GM19463 (cell line): ENCODE measurements around the gene ANKRD53.
A peak's percentile ranks its signal among the peaks of the same experiment; 100 is the strongest.

ENCODE experiments used
- ATAC-seq: cut with Tn5 transposase; IDR thresholded peaks from one replicate; pipeline ENCODE4 v1.9.1; 2021; ENCODE audit warnings: mild to moderate bottlenecking, moderate library complexity; ENCODE audit not compliant: unreplicated experiment

ANKRD53 gene

DNA sequence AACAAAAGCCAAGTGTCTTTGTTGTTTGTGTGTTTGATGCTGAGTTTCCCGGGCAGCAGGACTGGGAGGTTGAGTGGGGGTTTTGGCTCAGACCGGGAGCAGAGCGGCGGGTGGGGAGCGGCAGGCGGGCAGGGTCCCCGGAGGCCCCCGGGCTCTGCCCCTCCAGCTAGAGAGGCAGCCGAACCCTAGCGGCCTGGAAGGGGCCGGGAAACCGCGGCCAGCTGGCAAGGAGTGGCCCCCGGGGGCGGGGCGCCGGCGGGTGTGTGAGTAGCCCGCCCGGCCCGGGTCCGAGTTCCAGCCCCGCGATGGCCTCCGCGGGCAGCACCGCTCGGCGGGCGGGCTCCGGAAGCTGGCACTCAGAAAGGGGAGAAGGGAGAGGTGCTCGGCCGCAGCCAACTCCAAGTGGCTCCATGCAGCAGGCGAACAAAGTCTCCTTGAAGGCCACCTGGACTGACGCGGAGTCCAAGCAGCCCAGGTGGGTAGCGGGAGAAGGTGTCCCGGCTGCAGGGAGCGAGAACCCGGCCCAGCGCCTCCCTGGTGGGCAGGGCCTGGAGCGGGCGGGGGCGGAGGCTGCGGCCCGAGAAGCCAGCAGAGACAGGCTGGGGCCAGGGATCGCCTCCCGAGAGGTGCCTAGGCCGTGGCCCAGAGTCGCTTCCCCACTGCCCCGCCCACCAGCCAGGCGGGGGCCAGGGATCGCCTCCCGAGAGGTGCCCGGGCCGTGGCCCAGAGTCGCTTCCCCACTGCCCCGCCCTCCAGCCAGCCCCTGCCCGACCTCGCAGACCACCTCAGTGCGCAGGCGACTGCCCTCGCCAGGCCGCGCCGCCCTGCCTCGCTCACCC lies at the start of gene ANKRD53:
TSS of gene ANKRD53 (plus strand) at position 290 of the 839 bp plus-strand sequence. CDS start at position 306, 16 bp downstream.
- ATAC-seq: peak; percentile 56

DNA sequence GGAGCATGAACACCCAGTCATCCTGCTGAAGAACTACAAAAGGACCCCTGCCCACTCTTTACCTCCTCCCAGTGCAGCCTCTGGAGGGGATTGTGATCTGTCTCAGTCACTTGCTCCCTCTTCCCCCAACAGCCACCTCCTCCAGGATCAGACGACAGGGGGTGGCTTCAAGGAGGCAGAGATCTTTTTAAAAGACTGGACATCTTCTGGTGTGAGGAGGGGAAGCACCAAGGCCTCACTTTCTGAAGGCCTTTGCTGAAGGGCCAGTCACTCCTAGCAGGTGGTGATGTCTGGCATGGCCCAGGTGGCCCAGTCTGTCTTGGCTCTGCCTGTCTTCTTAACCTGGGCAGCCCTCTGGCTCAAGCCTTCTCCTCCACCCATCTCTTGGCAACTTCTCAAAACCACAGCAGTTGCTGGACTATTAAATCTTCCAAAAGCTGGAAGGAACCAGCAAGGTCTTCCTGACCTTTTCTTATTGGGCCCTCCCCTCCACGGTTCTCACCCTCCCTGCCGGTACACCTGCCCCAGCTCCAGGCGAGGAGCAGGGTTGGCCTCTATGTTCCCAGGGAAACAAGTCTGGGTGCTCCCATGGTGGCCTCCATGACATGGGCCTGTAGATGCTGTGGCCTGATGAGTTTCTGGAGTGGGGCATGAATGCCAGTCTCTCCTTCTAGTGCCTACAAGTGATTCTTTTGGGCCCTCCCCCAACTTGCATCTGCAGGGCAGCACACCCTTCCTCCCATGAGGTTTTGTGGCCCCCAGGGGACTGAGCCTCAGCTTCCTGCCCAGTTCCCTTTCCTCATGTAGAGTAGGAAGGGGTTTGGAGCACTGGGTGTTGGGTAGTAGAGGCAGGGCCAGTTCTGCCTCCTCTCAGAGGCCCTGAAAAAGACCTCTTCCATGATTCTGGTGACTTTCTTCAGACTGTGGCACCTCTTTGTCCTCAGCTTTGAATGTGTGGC lies 47.8 kb upstream of the ANKRD53 start:
- no peak for ATAC-seq

- ATAC-seq: no peak
These were observed 46.9 kb upstream of the ANKRD53 start for GRCh38 chr2:70931376-70932000.

DNA sequence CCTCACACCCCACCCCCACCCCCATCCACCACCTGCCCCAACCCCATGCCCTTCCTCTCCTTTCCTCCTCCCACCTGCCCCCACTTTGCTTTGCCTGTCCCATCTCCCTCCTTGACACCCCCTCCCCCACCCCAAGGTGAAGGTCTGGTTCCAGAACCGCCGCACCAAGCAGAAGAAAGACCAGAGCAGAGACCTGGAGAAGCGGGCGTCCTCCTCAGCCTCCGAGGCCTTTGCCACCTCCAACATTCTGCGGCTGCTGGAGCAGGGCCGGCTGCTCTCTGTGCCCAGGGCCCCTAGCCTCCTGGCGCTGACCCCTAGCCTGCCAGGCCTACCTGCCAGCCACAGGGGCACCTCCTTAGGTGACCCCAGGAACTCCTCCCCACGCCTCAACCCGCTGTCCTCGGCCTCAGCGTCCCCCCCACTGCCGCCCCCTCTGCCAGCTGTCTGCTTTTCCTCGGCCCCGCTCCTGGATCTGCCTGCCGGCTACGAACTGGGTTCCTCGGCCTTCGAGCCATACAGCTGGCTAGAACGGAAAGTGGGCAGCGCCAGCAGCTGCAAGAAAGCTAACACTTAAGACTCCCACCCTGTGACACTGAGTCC lies 45.7 kb upstream of the ANKRD53 start:
- no peak for ATAC-seq

DNA sequence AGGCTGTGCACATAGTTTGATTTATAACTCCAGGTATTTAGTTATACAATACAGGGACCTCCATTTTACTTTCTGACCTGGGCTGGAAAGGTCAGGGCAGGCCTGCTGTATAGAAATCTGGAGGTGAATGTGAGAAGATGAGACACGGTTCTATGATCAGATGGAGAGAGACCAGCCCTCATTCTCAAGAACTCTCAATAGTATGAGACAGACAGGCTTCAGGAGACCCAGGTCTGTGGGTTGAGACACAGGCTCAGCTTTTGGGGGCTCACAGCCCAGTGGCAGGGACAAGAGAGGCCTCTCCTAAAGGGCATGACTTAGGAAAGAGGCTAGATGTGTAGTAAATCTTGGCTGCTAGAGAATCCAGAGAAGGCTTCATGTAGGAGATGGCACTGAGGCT lies 43.4 kb upstream of the ANKRD53 start:
- no peak for ATAC-seq

DNA sequence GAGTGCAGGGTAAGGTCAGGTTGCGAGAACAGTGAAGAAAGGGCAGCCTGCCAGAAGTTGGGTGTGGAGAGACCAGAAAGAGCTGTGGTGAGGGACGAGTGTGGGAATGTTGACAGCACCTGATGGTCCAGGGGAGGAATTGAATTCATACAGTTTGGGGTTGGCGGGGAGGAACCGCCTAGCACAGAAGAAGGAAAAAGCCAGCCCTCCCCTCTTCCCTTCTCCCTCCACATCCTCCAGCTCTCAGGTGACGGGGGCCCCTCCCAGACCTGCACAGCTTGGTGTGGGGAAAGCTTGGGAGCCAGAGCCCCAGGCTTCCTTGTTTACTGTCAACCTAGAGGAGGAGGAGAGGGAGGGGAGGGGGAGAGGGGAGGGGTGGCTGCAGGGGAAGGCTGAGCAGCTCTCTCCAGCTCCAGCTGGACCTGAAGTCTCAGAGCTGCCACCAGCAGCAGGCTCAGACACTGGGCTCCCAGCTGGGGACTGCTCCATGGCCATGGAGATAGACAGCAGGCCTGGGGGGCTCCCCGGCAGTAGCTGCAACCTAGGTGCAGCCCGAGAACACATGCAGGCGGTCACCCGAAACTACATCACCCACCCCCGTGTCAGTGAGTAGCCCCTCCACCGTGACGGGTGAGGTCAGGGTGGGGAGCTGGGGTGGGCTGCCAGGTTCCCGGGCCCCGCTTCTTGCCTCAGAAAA lies 42.8 kb upstream of the ANKRD53 start, which contains the start of gene ATP6V1B1:
TSS of gene ATP6V1B1 (plus strand) at position 433 of the 697 bp plus-strand sequence. CDS start at position 488, 55 bp downstream.
- ATAC-seq: no peak

GRCh38 chr2:70936165-70936978 lies 42.1 kb upstream of the ANKRD53 start:
- ATAC-seq: no peak

DNA sequence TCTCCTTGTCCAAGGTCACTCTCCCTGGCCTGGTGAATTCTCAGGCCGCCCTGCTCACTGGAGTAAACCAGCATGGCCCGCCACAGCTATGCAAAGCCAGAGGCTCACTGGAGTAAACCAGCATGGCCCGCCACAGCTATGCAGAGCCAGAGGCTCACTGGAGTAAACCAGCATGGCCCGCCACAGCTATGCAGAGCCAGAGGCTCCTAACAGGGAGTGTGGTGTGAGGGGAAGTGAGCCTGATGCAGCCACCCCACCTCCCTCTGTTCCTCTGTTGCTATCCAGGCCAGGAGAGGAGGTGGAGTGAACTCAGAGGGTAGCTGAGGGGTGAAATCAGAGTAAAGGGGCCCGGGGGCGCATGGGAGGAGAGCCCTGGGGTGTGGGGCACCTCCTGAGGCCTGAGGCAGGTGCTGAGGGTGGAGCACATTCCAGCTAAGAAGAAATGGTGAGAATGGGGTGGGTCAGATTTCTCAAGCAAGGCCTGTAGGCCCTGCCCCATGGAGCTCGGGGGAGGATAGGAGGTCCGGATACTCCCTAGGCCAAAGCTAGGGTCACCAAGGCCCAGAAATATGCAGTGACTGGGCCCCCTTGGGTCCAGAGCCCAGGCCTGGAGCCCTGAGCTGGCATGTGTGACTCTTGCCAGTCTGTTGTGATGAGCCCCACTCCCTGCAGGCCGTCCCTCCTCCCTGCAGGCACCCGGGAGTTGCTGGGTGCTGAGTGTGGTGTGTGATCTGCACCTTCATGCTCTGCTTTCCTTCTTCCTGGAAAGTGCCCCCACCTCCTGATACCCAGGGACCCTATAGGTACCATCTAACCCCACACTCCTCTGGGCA lies 41.2 kb upstream of the ANKRD53 start:
- no peak for ATAC-seq

- ATAC-seq: no peak
These were observed 40.4 kb upstream of the ANKRD53 start for GRCh38 chr2:70937866-70938585.

DNA sequence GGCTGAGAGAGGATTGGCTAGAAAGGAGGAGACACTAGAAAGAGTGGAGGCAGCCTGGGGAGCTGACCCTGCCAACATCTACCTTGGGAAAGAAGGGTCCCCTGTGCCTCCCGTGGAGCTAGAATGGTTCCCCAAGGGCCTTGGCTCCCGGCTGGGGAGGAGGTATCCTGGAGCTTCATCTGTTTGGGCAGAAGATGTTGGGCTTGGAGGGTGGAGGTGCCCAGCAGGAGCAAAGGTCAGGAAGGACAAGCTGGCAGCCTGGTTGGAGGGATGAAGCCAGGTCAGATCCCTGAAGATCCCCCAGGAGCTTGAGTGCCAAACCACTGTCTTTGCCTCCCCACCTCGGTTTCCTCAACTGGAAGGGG lies 39.9 kb upstream of the ANKRD53 start:
- no peak for ATAC-seq

- no peak for ATAC-seq
These were observed 39.2 kb upstream of the ANKRD53 start for GRCh38 chr2:70939001-70939838.

DNA sequence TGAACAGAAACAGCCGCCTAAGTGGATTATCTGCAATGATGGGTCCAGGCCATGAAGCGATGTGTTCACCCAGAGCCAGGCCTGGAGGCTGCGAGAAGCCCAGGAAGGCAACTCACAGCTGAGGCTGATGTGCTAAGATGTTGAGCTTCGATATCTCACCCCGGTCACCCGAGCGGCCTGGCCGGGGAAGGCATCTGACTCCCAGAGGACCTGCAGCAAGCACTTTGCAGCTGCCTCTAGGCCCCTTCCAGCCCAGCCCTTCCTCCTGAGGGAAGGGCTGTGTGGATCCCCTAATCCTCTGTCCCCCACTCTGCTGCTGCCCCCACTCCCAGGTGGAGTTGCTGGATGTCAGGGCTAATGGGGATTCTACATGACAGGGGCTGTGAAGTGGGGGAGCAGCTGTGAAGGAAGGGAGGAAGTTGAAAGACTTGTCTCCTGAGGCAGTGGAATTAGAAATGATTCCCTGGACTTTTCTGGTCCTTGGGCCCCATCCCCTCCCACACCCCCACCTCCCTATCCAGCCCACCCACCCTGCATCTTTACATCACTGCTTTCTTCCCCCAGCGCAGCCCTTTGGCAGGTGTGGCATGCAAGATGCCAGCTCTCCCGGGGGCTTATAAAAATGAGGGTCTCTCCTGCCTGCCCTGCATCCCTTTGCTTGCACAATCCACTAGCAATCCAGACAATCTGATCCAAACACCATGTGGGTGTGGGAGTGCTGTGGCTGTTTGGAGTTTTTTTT lies 38.4 kb upstream of the ANKRD53 start:
- no peak for ATAC-seq

GRCh38 chr2:70941186-70941585 lies 37.2 kb upstream of the ANKRD53 start:
- no peak for ATAC-seq

DNA sequence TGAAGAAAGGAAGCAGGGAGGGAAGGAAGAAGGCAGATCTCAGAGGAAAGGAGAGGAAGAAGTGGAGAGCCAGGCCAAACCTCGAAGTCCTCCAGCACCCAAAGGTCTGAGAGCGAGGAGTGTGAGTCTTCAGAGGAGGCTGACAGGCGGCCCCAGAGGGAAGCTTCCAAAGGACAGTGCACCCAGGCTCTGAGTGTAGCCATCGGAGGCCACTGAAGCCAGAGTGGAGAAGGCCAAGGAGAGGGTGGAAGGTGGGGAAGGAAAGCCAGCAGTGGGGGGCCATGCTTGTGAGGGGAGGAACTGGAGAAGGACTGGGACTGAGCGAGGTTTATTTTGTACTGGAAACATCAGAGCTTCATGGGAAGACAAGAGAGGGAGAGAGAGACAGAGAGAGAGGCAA lies 36.7 kb upstream of the ANKRD53 start:
- no peak for ATAC-seq

- ATAC-seq: no peak
These were observed 35.8 kb upstream of the ANKRD53 start for GRCh38 chr2:70942396-70943204.
